HG02870 (cell line): ENCODE data around the gene TRIP10.
"Not testable (repeated sequence)": the region's sequence is repeated elsewhere in the genome, so short reads cannot be mapped to it uniquely, and the experiment has no call there.

Experiments used
- ATAC-seq: cut with Tn5 transposase; IDR thresholded peaks from one replicate; pipeline ENCODE4 v1.9.1; 2021; ENCODE audit warnings: mild to moderate bottlenecking, moderate library complexity; ENCODE audit not compliant: unreplicated experiment

TRIP10 gene

GRCh38 chr19:6767081-6767356, 27.5 kb downstream of the TRIP10 start:
- peak; percentile 14 for ATAC-seq

GRCh38 chr19:6767357-6768235, 28.1 kb downstream of the TRIP10 start, which contains the start of gene SH2D3A:
Gene SH2D3A, minus strand, starts transcription at chr19:6767435. Its CDS starts 3,687 bp downstream, at chr19:6763748.
- ATAC-seq, result peak; percentile 75

DNA sequence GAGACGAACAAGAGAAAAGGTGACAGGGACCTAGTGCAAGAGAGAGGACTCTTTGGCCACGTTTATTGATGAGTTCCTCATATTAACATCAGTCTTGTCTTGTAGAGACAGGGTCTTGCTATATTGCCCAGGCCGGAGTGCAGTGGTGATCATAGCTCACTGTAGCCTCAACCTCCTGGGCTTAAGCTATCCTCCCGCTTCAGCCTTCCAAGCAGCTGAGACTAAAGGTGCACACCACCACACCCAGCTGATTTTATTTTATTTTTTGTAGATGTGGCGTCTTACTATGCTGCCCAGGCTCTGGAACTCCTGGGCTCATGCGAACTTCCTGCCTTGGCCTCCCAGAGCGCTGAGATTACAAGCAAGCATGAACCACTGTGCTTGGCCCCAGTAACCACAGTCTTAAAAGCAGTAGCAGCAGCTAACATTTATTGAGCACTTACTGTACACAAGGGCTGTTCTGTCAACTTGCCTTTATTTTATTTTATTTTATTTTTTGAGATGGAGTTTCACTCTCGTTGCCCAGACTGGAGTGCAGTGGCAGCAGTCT, 28.8 kb downstream of the TRIP10 start:
- ATAC-seq, result no peak

GRCh38 chr19:6769006-6769619, 29.6 kb downstream of the TRIP10 start:
- no peak for ATAC-seq

GRCh38 chr19:6771648-6772027, 32.2 kb downstream of the TRIP10 start:
- ATAC-seq, result not testable (repeated sequence)

DNA sequence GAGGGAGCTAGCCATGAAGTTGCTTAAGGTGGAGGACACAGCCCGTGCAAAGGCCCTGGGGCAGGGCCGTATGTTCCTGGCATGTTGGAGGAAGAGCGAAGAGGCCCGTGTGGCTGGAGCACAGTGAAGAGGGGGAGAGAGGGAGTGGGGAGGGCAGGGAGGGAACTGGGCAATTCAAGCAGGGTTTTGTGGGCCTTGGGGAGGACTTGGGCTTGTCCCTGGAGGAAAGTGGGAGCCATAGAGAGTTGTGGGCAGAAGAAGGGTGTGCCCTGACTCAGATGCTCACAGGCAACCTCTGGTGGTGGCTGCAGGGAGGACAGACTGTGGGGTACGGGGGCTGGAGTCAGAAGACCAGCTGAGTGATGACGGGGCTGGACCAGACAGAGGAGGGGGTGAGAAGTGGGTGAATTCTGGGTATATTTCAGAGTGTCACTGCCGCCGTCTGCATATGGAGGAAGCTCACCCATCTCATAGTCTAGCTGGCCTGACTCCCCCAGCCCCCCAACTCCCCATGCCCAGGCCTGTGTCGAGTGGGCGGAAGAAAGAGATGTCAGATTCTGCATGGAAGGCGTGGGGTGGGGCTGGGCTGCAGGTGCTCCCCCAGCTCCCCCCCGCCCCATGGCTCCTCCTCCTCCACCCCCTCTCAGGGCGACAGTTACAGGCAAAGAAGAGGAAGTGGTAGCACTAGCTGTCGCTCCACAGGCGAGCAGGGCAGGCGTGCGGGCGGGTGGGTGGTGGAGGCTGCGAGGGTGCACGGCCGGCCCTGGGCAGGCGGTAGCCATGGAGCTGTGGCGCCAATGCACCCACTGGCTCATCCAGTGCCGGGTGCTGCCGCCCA, 32.8 kb downstream of the TRIP10 start, which contains the start of gene VAV1:
Gene VAV1, plus strand, starts transcription at position 681 of the 838 bp plus-strand sequence. Its CDS starts 100 bp downstream, at position 781.
- peak; percentile 33 for ATAC-seq

DNA sequence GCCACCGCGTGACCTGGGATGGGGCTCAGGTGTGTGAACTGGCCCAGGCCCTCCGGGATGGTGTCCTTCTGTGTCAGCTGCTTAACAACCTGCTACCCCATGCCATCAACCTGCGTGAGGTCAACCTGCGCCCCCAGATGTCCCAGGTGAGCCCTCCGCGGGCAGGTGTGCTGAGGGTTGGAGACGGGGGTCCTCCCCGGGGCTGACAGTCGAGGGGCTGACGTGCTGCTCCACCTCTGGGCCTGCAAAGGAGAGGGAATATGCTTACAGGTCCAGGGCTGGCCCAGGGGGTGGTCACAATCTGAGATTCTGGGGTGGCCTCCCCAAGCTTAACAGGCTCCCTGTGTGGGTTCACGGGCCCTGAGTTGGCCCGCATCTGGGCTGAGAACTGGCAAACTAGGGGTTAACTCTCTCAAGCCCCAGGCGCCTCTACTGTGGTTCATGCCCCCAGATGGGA, 33.4 kb downstream of the TRIP10 start:
- ATAC-seq, result peak; percentile 6

DNA sequence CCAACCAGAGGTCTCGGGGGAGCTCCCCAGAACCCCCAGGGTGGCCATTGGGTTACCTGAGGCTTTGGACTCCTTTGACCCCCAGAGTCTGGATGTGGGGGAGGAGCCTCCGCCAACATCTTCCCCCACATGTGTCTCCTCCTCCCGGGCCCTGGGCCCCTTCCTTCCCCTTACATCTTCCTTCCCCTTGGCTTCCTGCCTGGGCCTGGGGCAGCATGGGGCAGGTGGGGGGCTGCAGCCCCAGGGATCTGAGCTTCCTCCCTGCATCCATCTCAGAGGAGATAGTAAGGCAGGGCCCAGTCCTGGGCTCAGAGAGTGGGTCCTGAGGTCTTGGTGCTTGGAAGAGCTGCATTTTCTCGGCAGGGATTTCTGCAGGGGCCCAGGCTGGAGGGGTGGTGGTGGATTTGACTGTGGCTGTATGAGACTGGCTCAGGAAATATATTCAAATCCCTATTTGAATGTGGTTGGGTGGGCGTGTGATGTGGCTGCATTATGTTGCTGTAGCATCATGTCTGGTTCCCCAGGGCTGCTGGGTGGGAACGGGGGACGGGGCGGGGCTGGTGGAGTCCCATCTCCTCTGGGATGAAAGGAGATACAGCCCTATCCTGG, 33.9 kb downstream of the TRIP10 start:
- ATAC-seq, result peak; percentile 30

- no peak for ATAC-seq
Measured at GRCh38 chr19:6774821-6775707, 35.6 kb downstream of the TRIP10 start.

DNA sequence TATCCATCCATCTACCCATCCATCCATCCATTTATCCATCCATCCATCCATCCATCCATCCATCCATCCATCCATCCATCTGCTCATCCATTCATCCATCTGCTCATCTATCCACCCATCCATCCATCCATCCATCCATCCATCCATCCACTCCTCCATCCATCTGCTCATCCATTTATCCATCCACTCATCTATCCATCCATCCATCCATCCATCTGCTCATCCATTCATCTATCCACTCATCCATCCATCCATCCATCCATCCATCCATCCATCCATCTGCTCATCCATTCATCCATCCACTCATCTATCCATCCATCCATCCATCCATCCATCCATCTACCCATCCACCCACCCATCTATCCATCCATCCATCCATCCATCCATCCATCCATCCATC, 36.6 kb downstream of the TRIP10 start:
- ATAC-seq, result not testable (repeated sequence)

DNA sequence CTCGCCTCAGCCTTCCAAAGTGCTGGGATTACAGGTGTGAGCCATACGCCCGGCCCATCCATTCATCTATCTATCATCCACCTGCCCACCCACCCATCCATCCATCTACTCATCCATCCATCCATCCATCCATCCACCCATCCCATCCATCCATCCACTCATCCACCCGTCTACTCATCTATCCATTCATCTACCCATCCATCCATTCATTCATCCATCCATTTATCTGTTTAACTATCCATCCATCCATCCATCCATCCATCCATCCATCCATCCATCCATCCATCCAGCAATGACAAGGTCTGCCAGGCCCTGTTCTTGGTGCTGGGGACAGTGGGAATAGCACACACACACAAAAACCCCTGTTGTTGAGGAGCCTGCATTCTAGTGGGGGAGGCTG, 37.5 kb downstream of the TRIP10 start:
- no peak for ATAC-seq

DNA sequence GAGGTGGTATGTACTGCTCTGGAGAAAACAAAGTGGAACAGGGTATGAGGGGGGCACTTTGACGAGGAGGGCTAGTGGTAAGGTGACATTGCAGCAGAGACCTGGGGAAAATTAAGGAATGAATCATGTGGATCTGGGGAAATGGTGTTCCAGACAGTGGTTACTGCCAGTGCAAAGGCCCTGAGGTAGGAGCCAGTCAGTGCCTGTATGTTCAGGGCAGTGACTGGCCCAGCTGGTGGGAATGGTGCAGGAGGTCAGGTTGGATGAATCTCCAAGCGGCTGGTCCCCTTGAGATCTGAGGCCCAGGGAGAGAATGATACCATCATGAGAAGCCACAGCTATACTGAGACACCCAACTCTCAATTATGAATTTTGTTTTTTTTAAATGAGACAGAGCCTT, 38.0 kb downstream of the TRIP10 start:
- no peak for ATAC-seq

DNA sequence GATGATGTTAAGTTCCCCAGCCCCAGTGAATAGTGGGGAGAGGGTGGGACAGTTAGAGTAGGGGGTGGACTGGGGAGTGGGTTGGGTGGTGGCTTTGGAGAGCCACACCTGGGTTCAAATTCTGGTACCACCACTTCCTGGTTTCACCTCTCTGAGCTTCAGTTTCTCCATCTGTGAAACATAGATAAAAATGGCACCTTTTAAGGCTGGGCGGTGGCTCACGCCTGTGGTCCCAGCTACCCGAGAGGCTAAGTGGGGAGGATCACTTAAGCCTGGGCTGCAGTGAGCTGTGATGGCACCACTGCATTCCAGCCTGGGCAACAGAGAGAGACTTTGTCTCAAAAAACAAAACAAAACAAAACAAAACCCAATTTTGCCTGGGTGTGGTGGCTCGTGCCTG, 38.9 kb downstream of the TRIP10 start:
- ATAC-seq, result no peak

- ATAC-seq, result no peak
Measured at GRCh38 chr19:6779206-6779605, 39.7 kb downstream of the TRIP10 start.

GRCh38 chr19:6787393-6787792, 47.9 kb downstream of the TRIP10 start:
- no peak for ATAC-seq

GRCh38 chr19:6788896-6789295, 49.4 kb downstream of the TRIP10 start:
- ATAC-seq, result no peak

DNA sequence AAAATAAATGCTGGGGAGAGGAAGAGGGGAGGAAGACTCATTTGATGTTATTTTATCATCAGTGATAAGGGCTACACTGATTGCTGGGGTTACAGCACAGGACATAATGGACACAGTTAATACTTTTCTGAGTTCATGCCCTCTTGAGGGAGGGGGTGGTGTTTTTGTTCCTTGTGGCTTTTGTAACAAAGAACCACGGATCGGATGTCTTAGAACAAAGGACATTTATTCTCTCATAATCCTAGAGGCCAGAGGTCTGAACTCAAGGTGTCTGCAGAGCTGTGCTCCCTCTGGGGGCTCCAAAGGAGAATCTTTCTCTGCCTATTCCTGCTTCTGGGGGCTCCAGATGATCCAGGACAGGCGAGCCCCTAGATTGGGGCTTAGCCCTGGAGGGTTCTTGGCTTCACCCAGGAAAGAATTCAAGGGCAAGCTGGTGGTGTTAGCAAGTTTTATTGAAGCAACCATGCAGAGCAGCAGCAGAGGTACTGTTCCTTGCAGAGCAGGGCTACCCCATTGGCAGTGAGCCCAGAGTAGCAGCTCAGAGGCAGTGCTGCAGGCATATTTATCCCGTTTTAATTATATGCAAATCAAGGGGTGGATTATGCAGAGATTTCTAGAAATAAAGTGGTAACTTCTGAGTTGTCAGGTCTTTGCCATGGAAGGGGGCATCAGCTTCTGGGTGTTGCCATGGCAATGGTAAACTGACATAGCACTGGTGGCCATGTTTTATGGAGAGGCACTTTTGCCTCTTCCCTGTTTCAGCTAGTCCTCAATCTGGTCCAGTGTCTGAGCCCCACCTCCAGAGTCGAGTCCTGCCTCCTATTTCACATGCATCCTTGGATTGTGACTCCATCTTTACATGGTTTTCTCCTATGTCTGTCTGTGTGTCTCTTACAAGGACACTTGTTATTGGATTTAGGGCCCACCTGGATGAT, 51.0 kb downstream of the TRIP10 start:
- ATAC-seq, result no peak

GRCh38 chr19:6791237-6791636, 51.8 kb downstream of the TRIP10 start:
- no peak for ATAC-seq

- no peak for ATAC-seq
Measured at GRCh38 chr19:6793411-6793810, 53.9 kb downstream of the TRIP10 start.
